HCT116 (cell line): Measurements from ENCODE around the gene MDM2. TPM values are rescaled to one million over a fixed set of nuclear protein-coding genes. Genes with fewer than 3 reads are reported as not detected.

Experiments used
- ATAC-seq: fragments of 200-7000 bp; cut with Tn5 transposase; 2 replicates; pipeline ENCODE4 v1.9.1; 2020; ENCODE audit warnings: mild to moderate bottlenecking, moderate library complexity
- BruUV-seq: library from RNA; stranded (reverse); fragments of 400-500 nt; replicated peaks from 2 replicates; lab custom pipeline; 2021; lab: Mats Ljungman, UMichigan
- CTCF ChIA-PET: fragments of 300-600 bp; sonication (Branson Sonifier 250); formaldehyde crosslinking; loops from one replicate; lab custom pipeline; 2021; ENCODE audit warnings: antibody characterized with exemption; lab: Charles Lee
- POLR2A ChIA-PET: fragments of 300-600, 350-600 bp; sonication (Branson Sonifier 250); formaldehyde crosslinking; loops from one replicate; lab custom pipeline; 2021; ENCODE audit warnings: antibody characterized with exemption; lab: Charles Lee
- RAD21 ChIA-PET, 2 experiments: fragments of 300-600 bp; sonication (Branson Sonifier 250); formaldehyde crosslinking; loops; one replicate each; lab custom pipeline; 2023; ENCODE audit warnings: low total read pairs in 2 of 2; ENCODE audit not compliant: uncharacterized antibody in 2 of 2, unreplicated experiment in 2 of 2, low non-redundant PET in 1 of 2; lab: Charles Lee
- DNase-seq: peaks from one replicate; pipeline ENCODE4 v3.0.0-alpha.2; 2010; ENCODE audit warnings: low read depth, low spot score
- H2AFZ ChIP-seq: fragments of 200-600 bp; shearing (Covaris generic), sonication (generic); 2 replicates; pipeline ENCODE4 v1.6.1; 2017; ENCODE audit warnings: low read depth, mixed run types, mixed read lengths, antibody characterized with exemption, low read length; ENCODE audit not compliant: poor library complexity, severe bottlenecking
- H3K27ac ChIP-seq: 2 replicates; pipeline ENCODE4 v1.5.1; 2012; ENCODE audit warnings: low read depth, low read length
- H3K27me3 ChIP-seq: fragments of 200-600 bp; sonication (generic); 2 replicates; pipeline ENCODE4 v1.6.1; 2016; ENCODE audit warnings: mixed run types, low read length, mixed read lengths; ENCODE audit not compliant: insufficient read depth
- H3K36me3 ChIP-seq, 2 experiments: fragments of 200-500 bp in 1 of 2; fragments of 200-600 bp in 1 of 2; sonication (Bioruptor generic) in 1 of 2; sonication (generic) in 1 of 2; 2 replicates each; pipeline versions ENCODE4 v1.5.1 to v1.6.1; 2014 to 2016; ENCODE audit warnings: low read length in 2 of 2, inconsistent platforms in 1 of 2, mixed read lengths in 1 of 2, mixed run types in 1 of 2; ENCODE audit not compliant: insufficient read depth in 2 of 2, control insufficient read depth in 1 of 2
- H3K4me1 ChIP-seq, 2 experiments: fragments of 200-600 bp in 1 of 2; sonication (generic) in 1 of 2; 2 replicates each; pipeline versions ENCODE4 v1.5.1 to v1.6.1; 2012 to 2017; ENCODE audit warnings: low read length in 2 of 2, inconsistent platforms in 1 of 2, mild to moderate bottlenecking in 1 of 2, mixed read lengths in 1 of 2, mixed run types in 1 of 2, moderate library complexity in 1 of 2; ENCODE audit not compliant: insufficient read depth in 2 of 2, control insufficient read depth in 1 of 2
- H3K4me2 ChIP-seq: fragments of 200-600 bp; sonication (generic); 2 replicates; pipeline ENCODE4 v1.6.1; 2017; ENCODE audit warnings: mixed run types, low read length, mixed read lengths
- H3K4me3 ChIP-seq, 2 experiments: fragments of 200-600 bp in 1 of 2; sonication (generic) in 1 of 2; replicated peaks in 1 of 2; 2 replicates each; pipeline ENCODE4 v1.5.1; 2011 to 2016; ENCODE audit warnings: low read length in 2 of 2, control low read depth in 1 of 2, low read depth in 1 of 2, mild to moderate bottlenecking in 1 of 2, mixed read lengths in 1 of 2, mixed run types in 1 of 2
- H3K79me2 ChIP-seq: fragments of 200-600 bp; sonication (generic); 2 replicates; pipeline ENCODE4 v1.6.1; 2017; ENCODE audit warnings: mild to moderate bottlenecking, mixed run types, low read length, moderate library complexity, mixed read lengths; ENCODE audit not compliant: insufficient read depth
- H3K9ac ChIP-seq: fragments of 200-600 bp; sonication (generic); 2 replicates; pipeline ENCODE4 v1.6.1; 2016; ENCODE audit warnings: low read length, mixed read lengths
- H3K9me2 ChIP-seq: fragments of 200-600 bp; sonication (generic), shearing (Covaris generic); 2 replicates; pipeline ENCODE4 v1.6.1; 2017; ENCODE audit warnings: mixed run types, mild to moderate bottlenecking, moderate library complexity; ENCODE audit not compliant: insufficient read depth
- H3K9me3 ChIP-seq, 2 experiments: fragments of 200-500 bp in 1 of 2; fragments of 200-600 bp in 1 of 2; sonication (Bioruptor generic) in 1 of 2; sonication (generic) in 1 of 2; 2 replicates each; pipeline ENCODE4 v1.6.1; 2014 to 2017; ENCODE audit warnings: low read length in 2 of 2, mixed read lengths in 2 of 2, inconsistent platforms in 1 of 2, low read depth in 1 of 2, mild to moderate bottlenecking in 1 of 2, mixed run types in 1 of 2, moderate library complexity in 1 of 2; ENCODE audit not compliant: control insufficient read depth in 1 of 2, insufficient read depth in 1 of 2
- H4K20me1 ChIP-seq: fragments of 200-600 bp; sonication (generic), shearing (Covaris generic); 2 replicates; pipeline ENCODE4 v1.6.1; 2017; ENCODE audit warnings: mixed run types, mild to moderate bottlenecking, moderate library complexity; ENCODE audit not compliant: insufficient read depth
- ATF3 ChIP-seq: IDR thresholded peaks from 2 replicates; pipeline ENCODE4 v1.6.1; 2012
- EGR1 ChIP-seq: IDR thresholded peaks from 2 replicates; pipeline ENCODE4 v1.6.1; 2012; ENCODE audit warnings: low read depth
- JUND ChIP-seq: IDR thresholded peaks from 2 replicates; pipeline ENCODE4 v1.6.1; 2012
- MAX ChIP-seq: IDR thresholded peaks from 2 replicates; pipeline ENCODE4 v1.6.1; 2012
- POLR2AphosphoS5 ChIP-seq: IDR thresholded peaks from 2 replicates; pipeline ENCODE4 v1.6.1; 2011; ENCODE audit warnings: mild to moderate bottlenecking, low read depth, low read length, moderate library complexity
- RAD21 ChIP-seq: IDR thresholded peaks from 2 replicates; pipeline ENCODE4 v1.6.1; 2012; ENCODE audit warnings: low read depth, mild to moderate bottlenecking
- REST ChIP-seq: IDR thresholded peaks from 2 replicates; pipeline ENCODE4 v1.6.1; 2012; ENCODE audit warnings: low read depth
- TCF7L2 ChIP-seq: IDR thresholded peaks from 2 replicates; pipeline ENCODE4 v1.7.0; 2011; ENCODE audit warnings: borderline replicate concordance, inconsistent platforms; ENCODE audit not compliant: insufficient read depth, insufficient read length; ENCODE audit errors: extremely low read depth
- ZBTB33 ChIP-seq: IDR thresholded peaks from 2 replicates; pipeline ENCODE4 v1.6.1; 2011; ENCODE audit warnings: mild to moderate bottlenecking, low read length, moderate library complexity; ENCODE audit not compliant: insufficient replicate concordance; ENCODE audit errors: extremely low read depth
- ZNF274 ChIP-seq: fragments of 200-500 bp; sonication (Bioruptor generic); IDR thresholded peaks from 2 replicates; pipeline ENCODE4 v1.6.1; 2014; ENCODE audit warnings: mild to moderate bottlenecking, low read depth, low read length, inconsistent platforms
- intact Hi-C: fragments of 100-400 bp; cut with micrococcal nuclease; formaldehyde crosslinking; loops from 2 replicates; pipeline ENCODE4 v1.10.0; 2022
- total RNA-seq: library from RNA; stranded (reverse); gene quantifications from one replicate; pipeline ENCODE4 v1.2.1, GENCODE V29; 2021; ENCODE audit not compliant: unreplicated experiment

Gene MDM2
- total RNA-seq, 1 experiment from 2014 or later = 170 TPM

GRCh38 chr12:68896881-68897540 is 89.0 kb downstream of the MDM2 start:
- no peak overlapping the region for H2AFZ ChIP-seq
- no peaks in the 10 kb centered on the region for H3K27me3 ChIP-seq
- RAD21 ChIA-PET = no interaction called here
- no peaks in the 10 kb centered on the region for H3K36me3 ChIP-seq
- H4K20me1 ChIP-seq = no peaks in the 10 kb centered on the region
- POLR2A ChIA-PET = no interaction called here
- no peak overlapping the region for H3K9ac ChIP-seq
- no peak overlapping the region for H3K27ac ChIP-seq
- CTCF ChIA-PET = no interaction called here
- BruUV-seq = no TSS peak
- no peak for ATAC-seq
- H3K79me2 ChIP-seq = no peaks in the 10 kb centered on the region
- H3K4me1 ChIP-seq = peaks cover 0 to 5% of the 10 kb centered on the region in 2 experiments; a peak in 1 of 4 replicates
- TF ChIP-seq RAD21 (no peak), ZNF274 (no peak), TCF7L2 (no peak), EGR1 (no peak), JUND (no peak), POLR2AphosphoS5 (no peak), REST (no peak), MAX (no peak), ZBTB33 (no peak), ATF3 (no peak)
- TF ChIP-seq, all 23 proteins: peak for 0
- Histone ChIP-seq H3K9me2 (no peaks in the 10 kb centered on the region), H3K4me2 (no peak overlapping the region), H3K4me3 (no peak overlapping the region), H3K9me3 (no peaks in the 10 kb centered on the region)
- intact Hi-C loops = no loop called here
- no peak for DNase-seq
